Neural progenitor cell (in vitro differentiated cells): ENCODE results near the gene DVL2. TPM values are rescaled to one million over a fixed set of nuclear protein-coding genes. Genes with fewer than 3 reads are reported as not detected.
A peak's percentile ranks its signal among the peaks of the same experiment; 100 is the strongest.

Source experiments
- DNase-seq: peaks from one replicate; pipeline ENCODE4 v3.0.0-alpha.2; 2016; ENCODE audit warnings: low spot score
- H2AFZ ChIP-seq: fragments of 200-600 bp; sonication (generic); replicated peaks from 2 replicates; pipeline ENCODE4 v1.6.1; 2016; ENCODE audit warnings: antibody characterized with exemption
- H3F3A ChIP-seq: fragments of 200-600 bp; sonication (generic); 2 replicates; pipeline ENCODE4 v1.6.1; 2016; ENCODE audit warnings: antibody characterized with exemption, low read depth
- H3K27ac ChIP-seq: fragments of 200-600 bp; sonication (generic); 2 replicates; pipeline ENCODE4 v1.5.1; 2016; ENCODE audit warnings: mild to moderate bottlenecking
- H3K27me3 ChIP-seq: fragments of 200-600 bp; sonication (generic); 2 replicates; pipeline ENCODE4 v1.6.1; 2016; ENCODE audit warnings: mild to moderate bottlenecking, moderate library complexity
- H3K36me3 ChIP-seq: fragments of 200-600 bp; sonication (generic); 2 replicates; pipeline ENCODE4 v1.5.1; 2016
- H3K4me1 ChIP-seq: fragments of 200-600 bp; sonication (generic); 2 replicates; pipeline ENCODE4 v1.6.1; 2016; ENCODE audit warnings: mixed run types
- H3K4me2 ChIP-seq: fragments of 200-600 bp; sonication (generic); 2 replicates; pipeline ENCODE4 v1.6.1; 2016
- H3K4me3 ChIP-seq: fragments of 200-600 bp; sonication (generic); 2 replicates; pipeline ENCODE4 v1.5.1; 2016
- H3K79me2 ChIP-seq: fragments of 200-600 bp; sonication (generic); 2 replicates; pipeline ENCODE4 v1.6.1; 2016; ENCODE audit warnings: low read depth
- H3K9ac ChIP-seq: fragments of 200-600 bp; sonication (generic); 2 replicates; pipeline ENCODE4 v1.6.1; 2016
- H3K9me3 ChIP-seq: fragments of 200-600 bp; sonication (generic); 2 replicates; pipeline ENCODE4 v1.5.1; 2016; ENCODE audit warnings: low read depth
- H4K20me1 ChIP-seq: fragments of 200-600 bp; sonication (generic); 2 replicates; pipeline ENCODE4 v1.6.1; 2016; ENCODE audit warnings: low read depth
- H3K27ac Mint-ChIP-seq: 3 replicates; pipeline ENCODE4 v1.8.0; 2021; ENCODE audit warnings: mixed read lengths
- H3K27me3 Mint-ChIP-seq: 2 replicates; pipeline ENCODE4 v1.8.0; 2022; ENCODE audit warnings: low read depth, mild to moderate bottlenecking, inconsistent platforms, moderate library complexity, mixed read lengths; ENCODE audit not compliant: insufficient read depth
- H3K36me3 Mint-ChIP-seq: 3 replicates; pipeline ENCODE4 v1.8.0; 2021; ENCODE audit warnings: mixed read lengths
- H3K4me1 Mint-ChIP-seq: 3 replicates; pipeline ENCODE4 v1.8.0; 2021; ENCODE audit warnings: mixed read lengths
- H3K4me3 Mint-ChIP-seq: 3 replicates; pipeline ENCODE4 v1.8.0; 2021; ENCODE audit warnings: mild to moderate bottlenecking, moderate library complexity, mixed read lengths
- H3K9me3 Mint-ChIP-seq: 3 replicates; pipeline ENCODE4 v1.8.0; 2020; ENCODE audit warnings: mixed read lengths
- EZH2 ChIP-seq: fragments of 200-600 bp; sonication (generic); IDR thresholded peaks from 2 replicates; pipeline ENCODE4 v1.6.1; 2017; ENCODE audit warnings: antibody characterized with exemption, mild to moderate bottlenecking, moderate library complexity
- EZH2phosphoT487 ChIP-seq: fragments of 200-600 bp; sonication (generic); IDR thresholded peaks from 2 replicates; pipeline ENCODE4 v1.6.1; 2017; ENCODE audit warnings: antibody characterized with exemption
- total RNA-seq: library from RNA; depleted of rRNA; stranded (reverse); fragments of >200 nt; gene quantifications from 2 replicates; pipeline ENCODE4 v1.2.3, GENCODE V29; 2015; ENCODE audit warnings: low replicate concordance
- TF ChIP-seq, protein P1 (sequence below): fragments of 200-600 bp; sonication (generic); IDR thresholded peaks from 2 replicates; pipeline ENCODE4 v1.5.1; 2017; ENCODE audit warnings: antibody characterized with exemption, mild to moderate bottlenecking

DVL2 gene
- total RNA-seq, 1 donor from 2014 or later = 43.9 TPM

DNA sequence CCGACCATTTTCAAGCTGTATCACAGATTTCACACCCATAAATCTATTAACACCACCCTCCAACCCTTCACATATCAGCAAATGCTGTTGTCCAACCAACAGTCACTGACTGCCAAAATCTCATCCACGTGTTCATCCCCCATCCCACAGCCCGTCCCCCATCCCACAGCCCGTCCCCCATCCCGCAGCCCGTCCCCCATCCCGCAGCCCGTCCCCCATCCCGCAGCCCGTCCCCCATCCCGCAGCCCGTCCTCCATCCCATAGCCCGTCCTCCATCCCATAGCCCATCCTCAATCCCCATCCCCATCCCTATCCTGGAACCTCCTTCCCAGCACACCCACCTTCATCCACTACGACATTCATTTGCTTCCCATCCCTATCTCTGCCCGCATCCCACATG is 28.8 kb downstream of the DVL2 start:
- no peak overlapping the region for H3K9ac ChIP-seq
- H3K4me1 ChIP-seq = peaks cover 38% of the 10 kb centered on the region
- H3K27me3 ChIP-seq = no peaks in the 10 kb centered on the region
- H3K27ac ChIP-seq = no peak overlapping the region
- DNase-seq = no peak
- Mint-ChIP-seq H3K27me3 (peaks cover 2% of the 10 kb centered on the region), H3K27ac (peak overlapping the region; percentile 48), H3K36me3 (peaks cover 25% of the 10 kb centered on the region), H3K4me1 (peaks cover 65% of the 10 kb centered on the region), H3K4me3 (peak overlapping the region; percentile 78), H3K9me3 (no peaks in the 10 kb centered on the region)
- no peak for TF ChIP-seq EZH2phosphoT487
- TF ChIP-seq, protein P1, sequence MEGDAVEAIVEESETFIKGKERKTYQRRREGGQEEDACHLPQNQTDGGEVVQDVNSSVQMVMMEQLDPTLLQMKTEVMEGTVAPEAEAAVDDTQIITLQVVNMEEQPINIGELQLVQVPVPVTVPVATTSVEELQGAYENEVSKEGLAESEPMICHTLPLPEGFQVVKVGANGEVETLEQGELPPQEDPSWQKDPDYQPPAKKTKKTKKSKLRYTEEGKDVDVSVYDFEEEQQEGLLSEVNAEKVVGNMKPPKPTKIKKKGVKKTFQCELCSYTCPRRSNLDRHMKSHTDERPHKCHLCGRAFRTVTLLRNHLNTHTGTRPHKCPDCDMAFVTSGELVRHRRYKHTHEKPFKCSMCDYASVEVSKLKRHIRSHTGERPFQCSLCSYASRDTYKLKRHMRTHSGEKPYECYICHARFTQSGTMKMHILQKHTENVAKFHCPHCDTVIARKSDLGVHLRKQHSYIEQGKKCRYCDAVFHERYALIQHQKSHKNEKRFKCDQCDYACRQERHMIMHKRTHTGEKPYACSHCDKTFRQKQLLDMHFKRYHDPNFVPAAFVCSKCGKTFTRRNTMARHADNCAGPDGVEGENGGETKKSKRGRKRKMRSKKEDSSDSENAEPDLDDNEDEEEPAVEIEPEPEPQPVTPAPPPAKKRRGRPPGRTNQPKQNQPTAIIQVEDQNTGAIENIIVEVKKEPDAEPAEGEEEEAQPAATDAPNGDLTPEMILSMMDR = no peak
- no peak for TF ChIP-seq EZH2
- H3K9me3 ChIP-seq = no peaks in the 10 kb centered on the region
- peaks cover 11% of the 10 kb centered on the region for H3K36me3 ChIP-seq
- peaks cover 54% of the 10 kb centered on the region for H3K79me2 ChIP-seq
- no peak overlapping the region for H2AFZ ChIP-seq
- H4K20me1 ChIP-seq = peaks cover 29% of the 10 kb centered on the region
- H3F3A ChIP-seq = peaks cover 41% of the 10 kb centered on the region
- peak overlapping the region; percentile 76 for H3K4me2 ChIP-seq
- H3K4me3 ChIP-seq = peak overlapping the region; percentile 58

DNA sequence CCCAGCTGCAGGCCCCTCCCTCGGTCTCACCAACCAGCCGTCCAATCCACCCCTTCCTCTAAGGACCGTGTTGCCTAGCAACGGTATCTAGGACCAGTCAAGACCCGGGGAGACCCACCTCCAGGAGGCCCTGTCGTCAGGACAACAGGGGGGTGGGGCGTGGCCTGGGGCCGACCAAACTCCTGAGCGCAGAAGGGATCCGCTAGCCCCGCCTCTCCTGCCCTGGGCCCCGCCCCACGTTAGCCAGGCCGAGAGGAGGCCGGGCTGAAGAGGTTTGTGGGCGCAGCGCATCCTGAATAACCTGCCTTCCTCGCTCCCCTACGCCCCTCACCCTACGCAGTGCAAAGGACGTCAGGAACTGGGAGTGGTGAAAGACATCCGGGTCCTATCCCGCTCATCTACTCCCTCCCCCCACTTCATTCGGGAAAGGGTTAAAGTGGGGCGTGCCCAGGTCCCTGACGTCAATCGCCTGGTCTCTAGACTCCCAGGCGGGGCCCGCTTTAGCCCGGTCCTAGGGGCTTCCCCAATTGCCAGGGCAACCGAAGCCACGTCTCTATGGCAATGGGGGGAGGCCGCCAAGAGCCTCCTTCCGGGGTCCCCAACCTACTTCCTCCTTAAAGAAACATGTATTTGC is 29.4 kb downstream of the DVL2 start:
- no peak overlapping the region for H2AFZ ChIP-seq
- peak; percentile 99 for DNase-seq

DNA sequence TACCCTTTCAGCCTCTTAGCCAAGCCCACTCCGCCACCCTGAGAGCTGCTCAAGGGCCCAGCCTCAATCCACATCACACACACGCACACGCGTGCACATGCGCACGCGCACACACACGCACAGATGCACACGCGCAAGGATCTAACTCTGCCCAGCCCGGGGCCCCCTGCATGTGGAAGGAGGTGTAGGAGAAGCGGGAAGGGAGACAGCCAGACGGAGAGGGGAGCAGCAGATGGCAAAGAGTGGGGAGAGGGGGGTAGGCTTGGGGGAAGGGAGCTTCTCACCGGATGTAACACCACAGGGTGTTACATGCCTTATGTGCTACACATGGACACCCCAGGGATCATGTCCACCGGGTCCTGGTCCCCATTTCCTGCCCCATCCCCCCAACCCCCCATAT is 30.0 kb downstream of the DVL2 start:
- no peaks in the 10 kb centered on the region for H3K9me3 Mint-ChIP-seq
- peaks cover 34% of the 10 kb centered on the region for H3K4me1 ChIP-seq

More for the DNA sequence above, 29.4 kb downstream of the DVL2 start:
- H4K20me1 ChIP-seq = peaks cover 29% of the 10 kb centered on the region
- H3K4me3 ChIP-seq = peak overlapping the region; percentile 58
- peak overlapping the region; percentile 48 for H3K27ac Mint-ChIP-seq
- peaks cover 25% of the 10 kb centered on the region for H3K36me3 Mint-ChIP-seq
- H3K27me3 ChIP-seq = no peaks in the 10 kb centered on the region
- peaks cover 48% of the 10 kb centered on the region for H3K79me2 ChIP-seq
- peaks cover 11% of the 10 kb centered on the region for H3K36me3 ChIP-seq
- no peaks in the 10 kb centered on the region for H3K9me3 ChIP-seq
- H3K27me3 Mint-ChIP-seq = peaks cover 2% of the 10 kb centered on the region
- H3K27ac ChIP-seq = no peak overlapping the region
- H3K9me3 Mint-ChIP-seq = no peaks in the 10 kb centered on the region
- H3K4me1 ChIP-seq = peaks cover 36% of the 10 kb centered on the region
- H3K9ac ChIP-seq = no peak overlapping the region
- peaks cover 59% of the 10 kb centered on the region for H3K4me1 Mint-ChIP-seq
- TF ChIP-seq, protein P1 = no peak
- TF ChIP-seq EZH2 (no peak), EZH2phosphoT487 (no peak)
- peak overlapping the region; percentile 78 for H3K4me3 Mint-ChIP-seq
- peak overlapping the region; percentile 76 for H3K4me2 ChIP-seq
- H3F3A ChIP-seq = peaks cover 35% of the 10 kb centered on the region

More for the DNA sequence above, 30.0 kb downstream of the DVL2 start:
- DNase-seq = no peak
- Histone ChIP-seq H3K4me3 (peak overlapping the region; percentile 58), H3K36me3 (peaks cover 11% of the 10 kb centered on the region), H3K9me3 (no peaks in the 10 kb centered on the region), H3K79me2 (peaks cover 42% of the 10 kb centered on the region), H3K4me2 (peak overlapping the region; percentile 76), H4K20me1 (peaks cover 25% of the 10 kb centered on the region), H2AFZ (no peak overlapping the region), H3K9ac (no peak overlapping the region), H3K27ac (no peak overlapping the region), H3K27me3 (no peaks in the 10 kb centered on the region), H3F3A (peaks cover 32% of the 10 kb centered on the region)
- Mint-ChIP-seq H3K4me1 (peaks cover 53% of the 10 kb centered on the region), H3K36me3 (peaks cover 26% of the 10 kb centered on the region), H3K4me3 (peak overlapping the region; percentile 78), H3K27me3 (peaks cover 2% of the 10 kb centered on the region), H3K27ac (peak overlapping the region; percentile 90)
- TF ChIP-seq, protein P1 = no peak
- TF ChIP-seq EZH2phosphoT487 (no peak), EZH2 (no peak)
